ENCODE data around the gene EIF4G3.

The EIF4G3 gene

GRCh38 chr1:20850021-20850420, 326.7 kb downstream of the EIF4G3 start:
- CTCF ChIA-PET, result interaction anchor here (1.1 kb wide), 1 partner anchor 153 kb away, joined by 4 read pairs; no protein-coding TSS in a partner anchor
- no peak for TF ChIP-seq CTCF (conservative IDR thresholded peaks at IDR 0.05; ENCODE audit: low read depth)
- POLR2A ChIA-PET (ENCODE audit: low non-redundant PET), result no interaction called here
- DNase-seq (ENCODE audit: low spot score), result no peak
- no peak overlapping the region for H3K27ac ChIP-seq

- ChIA-PET POLR2A (ENCODE audit: low non-redundant PET) (no interaction called here), CTCF (no interaction called here)
- no peak for DNase-seq (ENCODE audit: low spot score)
- peak overlapping the region; percentile 61; the same call in 1 of the 2 replicates for H3K27ac ChIP-seq
- TF ChIP-seq CTCF (conservative IDR thresholded peaks at IDR 0.05; ENCODE audit: low read depth), result no peak
Observed at GRCh38 chr1:20849100-20849499, 327.6 kb downstream of the EIF4G3 start.

- TF ChIP-seq CTCF (conservative IDR thresholded peaks at IDR 0.05; ENCODE audit: low read depth), result no peak
- POLR2A ChIA-PET (ENCODE audit: low non-redundant PET), result no interaction called here
- no peak for DNase-seq (ENCODE audit: low spot score)
- H3K27ac ChIP-seq, result peak overlapping the region; percentile 85
- CTCF ChIA-PET, result no interaction called here
Observed at GRCh38 chr1:20848162-20848561, 328.5 kb downstream of the EIF4G3 start.

GRCh38 chr1:20847611-20848080, 329.1 kb downstream of the EIF4G3 start:
- POLR2A ChIA-PET (ENCODE audit: low non-redundant PET), result no interaction called here
- CTCF ChIA-PET, result no interaction called here
- DNase-seq (ENCODE audit: low spot score), result peak; percentile 16

GRCh38 chr1:20846461-20847374, 330.0 kb downstream of the EIF4G3 start:
- no peak for DNase-seq (ENCODE audit: low spot score)
- ChIA-PET CTCF (no interaction called here), POLR2A (ENCODE audit: low non-redundant PET) (interaction anchor here (0.7 kb wide), 1 partner anchor 60 kb away, joined by 3 read pairs; the partner anchor contains the start of gene HP1BP3)
- TF ChIP-seq CTCF (conservative IDR thresholded peaks at IDR 0.05; ENCODE audit: low read depth), result no peak
- H3K27ac ChIP-seq, result no peak overlapping the region

More at GRCh38 chr1:20847611-20848080, 329.1 kb downstream of the EIF4G3 start:
- no peak for TF ChIP-seq CTCF (conservative IDR thresholded peaks at IDR 0.05; ENCODE audit: low read depth)
- peak overlapping the region; percentile 85 for H3K27ac ChIP-seq

GRCh38 chr1:20840731-20841130, 336.0 kb downstream of the EIF4G3 start:
- TF ChIP-seq CTCF (conservative IDR thresholded peaks at IDR 0.05; ENCODE audit: low read depth), result no peak
- DNase-seq (ENCODE audit: low spot score), result no peak
- no peak overlapping the region for H3K27ac ChIP-seq
- POLR2A ChIA-PET (ENCODE audit: low non-redundant PET), result no interaction called here
- CTCF ChIA-PET, result no interaction called here
